ENCODE data around the gene PYM1.

Gene PYM1

DNA sequence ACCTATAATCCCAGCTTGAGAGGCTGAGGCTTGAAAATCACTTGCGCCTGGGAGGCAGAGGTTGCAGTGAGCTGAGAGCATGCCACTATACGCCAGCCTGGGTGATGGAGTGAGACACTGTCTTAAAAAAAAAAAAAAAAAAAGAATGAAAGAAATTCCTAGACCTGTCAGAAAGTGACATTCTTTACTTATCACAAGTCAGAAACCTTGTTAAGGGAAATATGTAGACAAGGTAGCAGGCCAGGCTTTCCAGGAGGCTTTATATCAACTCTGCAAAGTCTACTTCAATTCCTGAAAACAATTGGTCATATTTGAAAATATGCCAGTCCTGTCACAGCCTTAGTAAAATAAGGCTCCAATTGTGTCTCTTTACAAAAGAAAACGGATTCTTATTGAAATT is 65.8 kb downstream of the PYM1 start:
- no peak for DNase-seq (ENCODE audit: low read depth, low spot score)
- H3K4me3 ChIP-seq (ENCODE audit: low read length), result no peak overlapping the region

GRCh38 chr12:55861396-55861795 is 66.3 kb downstream of the PYM1 start:
- H3K4me3 ChIP-seq (ENCODE audit: low read length), result no peak overlapping the region
- DNase-seq (ENCODE audit: low read depth, low spot score), result no peak

- no peak overlapping the region for H3K4me3 ChIP-seq (ENCODE audit: low read length)
- DNase-seq (ENCODE audit: low read depth, low spot score), result no peak
These were observed 75.0 kb downstream of the PYM1 start for GRCh38 chr12:55852740-55853139.
